A673 (cell line): ENCODE data around the gene PRTFDC1. TPM values are rescaled to one million over a fixed set of nuclear protein-coding genes. Genes with fewer than 3 reads are reported as not detected.

Experiments
- BruUV-seq: library from RNA; stranded (reverse); fragments of 400-500 nt; replicated peaks from 2 replicates; lab custom pipeline; 2021; lab: Mats Ljungman, UMichigan
- CTCF ChIA-PET: fragments of 300-600 bp; sonication (Branson Sonifier 250); formaldehyde crosslinking; loops from one replicate; lab custom pipeline; 2022; ENCODE audit warnings: antibody characterized with exemption; lab: Charles Lee
- POLR2A ChIA-PET: fragments of 300-600 bp; sonication (Branson Sonifier 250); formaldehyde crosslinking; loops from one replicate; lab custom pipeline; 2022; ENCODE audit warnings: antibody characterized with exemption; ENCODE audit not compliant: low non-redundant PET; lab: Charles Lee
- DNase-seq: peaks from one replicate; pipeline ENCODE4 v3.0.0-alpha.2; 2015; ENCODE audit warnings: low spot score
- H3K27ac ChIP-seq: fragments of 200-600 bp; sonication (generic); 2 replicates; pipeline ENCODE4 v1.5.1; 2016; ENCODE audit warnings: mixed run types, low read depth, mild to moderate bottlenecking, mixed read lengths, antibody characterized with exemption, low read length; ENCODE audit not compliant: poor library complexity, severe bottlenecking
- H3K27me3 ChIP-seq: fragments of 200-600 bp; sonication (generic); replicated peaks from 2 replicates; pipeline ENCODE4 v1.6.1; 2017; ENCODE audit warnings: mixed run types, low read depth, mild to moderate bottlenecking, mixed read lengths, antibody characterized with exemption, low read length; ENCODE audit not compliant: insufficient read depth, poor library complexity
- H3K36me3 ChIP-seq: fragments of 200-600 bp; sonication (generic); 2 replicates; pipeline ENCODE4 v1.6.1; 2016; ENCODE audit warnings: mixed run types, mild to moderate bottlenecking, mixed read lengths, antibody characterized with exemption, low read length; ENCODE audit not compliant: insufficient read depth, poor library complexity, severe bottlenecking
- H3K4me1 ChIP-seq: fragments of 200-600 bp; sonication (generic); 2 replicates; pipeline ENCODE4 v1.6.1; 2017; ENCODE audit warnings: mixed run types, mild to moderate bottlenecking, mixed read lengths, antibody characterized with exemption, low read length; ENCODE audit not compliant: insufficient read depth, poor library complexity, severe bottlenecking
- H3K4me3 ChIP-seq: fragments of 200-600 bp; sonication (generic); 2 replicates; pipeline ENCODE4 v1.5.1; 2016; ENCODE audit warnings: low read depth, mixed run types, mild to moderate bottlenecking, mixed read lengths, low read length; ENCODE audit not compliant: poor library complexity, severe bottlenecking
- H3K9me3 ChIP-seq: fragments of 200-600 bp; sonication (generic); 2 replicates; pipeline ENCODE4 v1.6.1; 2016; ENCODE audit warnings: mixed run types, low read depth, mild to moderate bottlenecking, mixed read lengths, antibody characterized with exemption, low read length; ENCODE audit not compliant: poor library complexity, severe bottlenecking
- EZH2 ChIP-seq: fragments of 200-600 bp; sonication (generic); IDR thresholded peaks from 2 replicates; pipeline ENCODE4 v1.6.1; 2017; ENCODE audit warnings: borderline replicate concordance, low read depth, mild to moderate bottlenecking, mixed read lengths, antibody characterized with exemption, low read length; ENCODE audit not compliant: poor library complexity, severe bottlenecking
- intact Hi-C: fragments of 100-400 bp; cut with micrococcal nuclease; formaldehyde crosslinking; loops from one replicate; pipeline ENCODE4 v1.10.0; 2022; ENCODE audit not compliant: unreplicated experiment
- total RNA-seq: library from RNA; stranded (reverse); gene quantifications from 2 replicates; pipeline ENCODE4 v1.2.3, GENCODE V29; 2021
- TF ChIP-seq, protein P1 (sequence below): fragments of 300-800, 200-600 bp; sonication (generic); conservative IDR thresholded peaks from 2 replicates; pipeline ENCODE4 v1.5.1; 2017; ENCODE audit warnings: low read depth, mild to moderate bottlenecking, antibody characterized with exemption, low read length, moderate library complexity, mixed read lengths

Gene PRTFDC1
- total RNA-seq, 1 experiment from 2014 or later: 49.8 TPM

GRCh38 chr10:24874133-24874532 is 78.3 kb downstream of the PRTFDC1 start:
- H3K27ac ChIP-seq: peak overlapping the region; percentile 62
- H3K4me3 ChIP-seq: no peak overlapping the region
- no TSS peak for BruUV-seq
- CTCF ChIA-PET: no interaction called here
- H3K27me3 ChIP-seq: no peaks in the 10 kb centered on the region
- DNase-seq: no peak
- peaks cover 3% of the 10 kb centered on the region for H3K9me3 ChIP-seq
- H3K4me1 ChIP-seq: peaks cover 35% of the 10 kb centered on the region
- H3K36me3 ChIP-seq: no peaks in the 10 kb centered on the region
- no peak for TF ChIP-seq EZH2
- POLR2A ChIA-PET: interaction anchor here (0.6 kb wide), 1 partner anchor 1797 kb away, joined by 3 read pairs; no protein-coding TSS in a partner anchor
- intact Hi-C loops: no loop called here

- Histone ChIP-seq H3K4me3 (no peak overlapping the region), H3K9me3 (peaks cover 3% of the 10 kb centered on the region), H3K27ac (peak overlapping the region; percentile 62), H3K4me1 (peaks cover 29% of the 10 kb centered on the region), H3K36me3 (no peaks in the 10 kb centered on the region), H3K27me3 (no peaks in the 10 kb centered on the region)
- TF ChIP-seq EZH2: no peak
- TF ChIP-seq, protein P1, sequence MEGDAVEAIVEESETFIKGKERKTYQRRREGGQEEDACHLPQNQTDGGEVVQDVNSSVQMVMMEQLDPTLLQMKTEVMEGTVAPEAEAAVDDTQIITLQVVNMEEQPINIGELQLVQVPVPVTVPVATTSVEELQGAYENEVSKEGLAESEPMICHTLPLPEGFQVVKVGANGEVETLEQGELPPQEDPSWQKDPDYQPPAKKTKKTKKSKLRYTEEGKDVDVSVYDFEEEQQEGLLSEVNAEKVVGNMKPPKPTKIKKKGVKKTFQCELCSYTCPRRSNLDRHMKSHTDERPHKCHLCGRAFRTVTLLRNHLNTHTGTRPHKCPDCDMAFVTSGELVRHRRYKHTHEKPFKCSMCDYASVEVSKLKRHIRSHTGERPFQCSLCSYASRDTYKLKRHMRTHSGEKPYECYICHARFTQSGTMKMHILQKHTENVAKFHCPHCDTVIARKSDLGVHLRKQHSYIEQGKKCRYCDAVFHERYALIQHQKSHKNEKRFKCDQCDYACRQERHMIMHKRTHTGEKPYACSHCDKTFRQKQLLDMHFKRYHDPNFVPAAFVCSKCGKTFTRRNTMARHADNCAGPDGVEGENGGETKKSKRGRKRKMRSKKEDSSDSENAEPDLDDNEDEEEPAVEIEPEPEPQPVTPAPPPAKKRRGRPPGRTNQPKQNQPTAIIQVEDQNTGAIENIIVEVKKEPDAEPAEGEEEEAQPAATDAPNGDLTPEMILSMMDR: no peak
- intact Hi-C loops: no loop called here
- no TSS peak for BruUV-seq
- ChIA-PET CTCF (no interaction called here), POLR2A (no interaction called here)
- DNase-seq: peak; percentile 72
These were observed 79.1 kb downstream of the PRTFDC1 start for GRCh38 chr10:24873281-24873683.

GRCh38 chr10:24872790-24873182 is 79.6 kb downstream of the PRTFDC1 start:
- ChIA-PET POLR2A (no interaction called here), CTCF (no interaction called here)
- no peak for TF ChIP-seq EZH2
- TF ChIP-seq, protein P1: no peak
- H3K36me3 ChIP-seq: no peaks in the 10 kb centered on the region
- H3K4me1 ChIP-seq: peaks cover 29% of the 10 kb centered on the region
- H3K4me3 ChIP-seq: no peak overlapping the region
- intact Hi-C loops: no loop called here
- peaks cover 3% of the 10 kb centered on the region for H3K9me3 ChIP-seq
- no peaks in the 10 kb centered on the region for H3K27me3 ChIP-seq
- DNase-seq: no peak
- no TSS peak for BruUV-seq
- H3K27ac ChIP-seq: peak overlapping the region; percentile 62
